Pancreas (tissue), 10 donors: ENCODE data around the gene SCN10A. TPM values are rescaled to one million over a fixed set of nuclear protein-coding genes. Genes with fewer than 3 reads are reported as not detected.

Source experiments
- ATAC-seq, 4 donors: fragments of 200-7000 bp; cut with Tn5 transposase; one replicate each; pipeline versions ENCODE4 v1.8.0 to v1.9.1; 2020; ENCODE audit warnings: mild to moderate bottlenecking in 4 of 4, moderate library complexity in 4 of 4
- DNase-seq, 6 donors: peaks; one replicate each; pipeline ENCODE4 v3.0.0-alpha.2; 2020
- FAIRE-seq: peaks from 2 replicates; lab custom pipeline; 2012; peaks lifted over from hg19 to GRCh38; lab: Jason Lieb, UNC
- H3K27ac ChIP-seq, 4 donors: fragments of 200-600 bp; sonication (generic); 1 replicate in 3 of 4; 2 replicates in 1 of 4; pipeline versions ENCODE4 v1.5.0 to v1.8.0; 2020
- H3K27me3 ChIP-seq, 4 donors: fragments of 200-600 bp; one replicate each; pipeline ENCODE4 v1.8.0; 2021
- H3K36me3 ChIP-seq, 3 donors: fragments of 200-600 bp; sonication (generic) in 1 of 3; one replicate each; pipeline versions ENCODE4 v1.5.0 to v1.8.0; 2020 to 2021
- H3K4me1 ChIP-seq, 3 donors: fragments of 200-600 bp; one replicate each; pipeline ENCODE4 v1.8.0; 2021
- H3K4me3 ChIP-seq, 4 donors: fragments of 200-600 bp; sonication (generic) in 2 of 4; one replicate each; pipeline versions ENCODE4 v1.5.0 to v1.8.0; 2020 to 2021
- H3K9me3 ChIP-seq, 4 donors: fragments of 200-600 bp; one replicate each; pipeline ENCODE4 v1.8.0; 2021
- CTCF ChIP-seq, 4 donors: fragments of 200-600 bp; sonication (generic) in 3 of 4; IDR thresholded peaks; one replicate each; pipeline versions ENCODE4 v1.5.0 to v1.8.0; 2021; ENCODE audit warnings: antibody characterized with exemption in 4 of 4
- WGBS, 2 donors: extraction: QIAGEN DNeasy Blood & Tissue Kit; methylation state at CpG; one replicate each; pipeline ENCODE4 v1.1.7; 2013; 5-methylcytosine and 5-hydroxymethylcytosine counted together
- intact Hi-C, 3 donors: fragments of 100-400 bp; cut with DNase I; formaldehyde crosslinking; loops; one replicate each; pipeline versions ENCODE4 v1.11.1 to v1.14.2; 2022
- polyA plus RNA-seq, 2 donors: library from polyadenylated mRNA; stranded (reverse); fragments of 200-250 nt; gene quantifications; one replicate each; pipeline ENCODE4 v1.2.3, GENCODE V29; 2013
- total RNA-seq, 6 donors: library from RNA; stranded (reverse); fragmentation: NEBNext Ultra II Directional in 4 of 6; extraction: Animal tissue kit (Norgen Biotek cat#: 25700) in 4 of 6; gene quantifications; one replicate each; pipeline versions ENCODE4 v1.2.1 to v1.2.4, GENCODE V29; 2021 to 2023
- donor health status: healthy with polysubstance abuse.
- donor health status: DM: no; HTN: no; CAD: no; lungs with moderate emphysema.
- donor health status: DM: no; HTN: no; CAD: no.
- donor health status: control.
- donor health status: control.
- donor health status: Bipolar disorder and iron deficiency.
- donor health status: DM: yes; HTN: yes; CAD: no.
- donor health status: DM: no; HTN: no; CAD: no.
- donor health status: DM: no; HTN: no; CAD: no.
- donor health status: DM: yes; HTN: yes; CAD: no.

The SCN10A gene
- total and polyA plus RNA-seq, 8 donors = not detected

- no peak for TF ChIP-seq CTCF (IDR thresholded peaks at IDR 0.05)
- Histone ChIP-seq H3K27ac (no peak overlapping the region), H3K4me3 (no peak overlapping the region), H3K36me3 (no peaks in the 10 kb centered on the region), H3K27me3 (no peaks in the 10 kb centered on the region), H3K9me3 (no peaks in the 10 kb centered on the region), H3K4me1 (no peaks in the 10 kb centered on the region)
- 65 to 75% methylated on average over 5 of the region's 5 CpGs for WGBS, 2 donors
- DNase-seq (no peak), ATAC-seq (no peak), FAIRE-seq (no peak)
- intact Hi-C loops = no loop called here
Observed at GRCh38 chr3:38739396-38739689, 76.7 kb downstream of the SCN10A start.

GRCh38 chr3:38738630-38739395 is 77.2 kb downstream of the SCN10A start:
- FAIRE-seq (no peak), ATAC-seq (peak in 2 of 4 donors; percentile 27 to 44), DNase-seq (peak in 1 of 6 donors; percentile 37)
- Histone ChIP-seq H3K27me3 (no peaks in the 10 kb centered on the region), H3K36me3 (no peaks in the 10 kb centered on the region), H3K4me3 (no peak overlapping the region), H3K9me3 (no peaks in the 10 kb centered on the region), H3K27ac (no peak overlapping the region), H3K4me1 (no peaks in the 10 kb centered on the region)
- 53 to 57% methylated on average over 13 of the region's 13 CpGs for WGBS, 2 donors
- intact Hi-C loops = no loop called here
- TF ChIP-seq CTCF (IDR thresholded peaks at IDR 0.05) = peak in 1 of 4 donors; percentile 17

GRCh38 chr3:38731522-38731921 is 84.5 kb downstream of the SCN10A start:
- no peak overlapping the region for H3K4me3 ChIP-seq
- H3K36me3 ChIP-seq = no peaks in the 10 kb centered on the region
- TF ChIP-seq CTCF (IDR thresholded peaks at IDR 0.05) = no peak
- WGBS, 2 donors = 41 to 45% methylated on average over 3 of the region's 3 CpGs
- DNase-seq (no peak), FAIRE-seq (no peak), ATAC-seq (no peak)
- no peaks in the 10 kb centered on the region for H3K4me1 ChIP-seq
- H3K9me3 ChIP-seq = no peaks in the 10 kb centered on the region
- no peak overlapping the region for H3K27ac ChIP-seq
- no peaks in the 10 kb centered on the region for H3K27me3 ChIP-seq
- intact Hi-C loops = no loop called here

- FAIRE-seq (no peak), DNase-seq (no peak), ATAC-seq (no peak)
- intact Hi-C loops = no loop called here
- Histone ChIP-seq H3K4me1 (no peaks in the 10 kb centered on the region), H3K27me3 (no peaks in the 10 kb centered on the region), H3K36me3 (no peaks in the 10 kb centered on the region), H3K27ac (no peak overlapping the region), H3K4me3 (no peak overlapping the region), H3K9me3 (no peaks in the 10 kb centered on the region)
- no peak for TF ChIP-seq CTCF (IDR thresholded peaks at IDR 0.05)
Observed at GRCh38 chr3:38730281-38730680, 85.7 kb downstream of the SCN10A start.

DNA sequence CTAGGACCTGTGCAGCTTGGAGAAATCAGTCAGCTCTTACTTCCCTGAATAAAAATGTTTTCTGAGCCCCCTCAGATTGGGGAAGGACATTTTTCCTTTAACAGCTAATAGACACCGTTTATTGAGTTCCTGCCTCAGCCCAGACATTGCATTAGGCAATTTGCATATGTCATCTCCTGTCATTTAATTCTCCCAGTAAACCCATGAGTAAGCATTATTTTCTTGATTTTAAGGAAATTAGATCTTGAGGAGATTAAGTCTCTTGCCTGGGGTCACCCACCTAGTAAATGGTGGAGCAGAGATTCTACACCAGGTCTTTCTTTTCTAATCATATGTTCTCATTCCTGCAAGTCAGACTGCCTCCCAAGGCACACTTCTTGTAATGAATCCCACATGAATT is 88.0 kb downstream of the SCN10A start:
- H3K9me3 ChIP-seq = no peaks in the 10 kb centered on the region
- no peak overlapping the region for H3K4me3 ChIP-seq
- no peaks in the 10 kb centered on the region for H3K4me1 ChIP-seq
- 41 to 48% methylated on average over 1 of the region's 1 CpG for WGBS, 2 donors
- no peaks in the 10 kb centered on the region for H3K27me3 ChIP-seq
- H3K36me3 ChIP-seq = no peaks in the 10 kb centered on the region
- intact Hi-C loops = no loop called here
- FAIRE-seq (no peak), DNase-seq (no peak), ATAC-seq (no peak)
- TF ChIP-seq CTCF (IDR thresholded peaks at IDR 0.05) = no peak
- H3K27ac ChIP-seq = no peak overlapping the region
